ENCODE measurements around the gene TNC.

- no peak for TF ChIP-seq CTCF (IDR thresholded peaks at IDR 0.05; ENCODE audit: extremely low read depth in 1 of 2, insufficient read depth in 1 of 2, low read depth in 1 of 2, low read length in 2 of 2)
- TF ChIP-seq MAX (IDR thresholded peaks at IDR 0.05; ENCODE audit: insufficient read depth, insufficient read length), result no peak
Observed at GRCh38 chr9:114990901-114991300, 127.1 kb downstream of the TNC start.

Measured in endothelial cell of umbilical vein (primary cell).